PC-9 (cell line): ENCODE measurements around the gene IDH3B. TPM values are rescaled to one million over a fixed set of nuclear protein-coding genes. Genes with fewer than 3 reads are reported as not detected.
A peak's percentile ranks its signal among the peaks of the same experiment; 100 is the strongest.
"Not testable (repeated sequence)": the region's sequence is repeated elsewhere in the genome, so short reads cannot be mapped to it uniquely, and the experiment has no call there.

Source experiments
- BruUV-seq: library from RNA; stranded (reverse); fragments of 400-500 nt; replicated peaks from 2 replicates; lab custom pipeline; 2021; lab: Mats Ljungman, UMichigan
- CTCF ChIA-PET: fragments of 300-600 bp; sonication (Branson Sonifier 250); formaldehyde crosslinking; loops from one replicate; lab custom pipeline; 2022; ENCODE audit warnings: antibody characterized with exemption; lab: Charles Lee
- POLR2A ChIA-PET: fragments of 300-600 bp; sonication (Branson Sonifier 250); formaldehyde crosslinking; loops from one replicate; lab custom pipeline; 2022; ENCODE audit warnings: antibody characterized with exemption; ENCODE audit not compliant: unreplicated experiment; lab: Charles Lee
- DNase-seq, 2 experiments: peaks; one replicate each; pipeline versions ENCODE4 v3.0.0 to v3.0.0-alpha.2; 2015 to 2022; ENCODE audit warnings: mixed read lengths in 1 of 2
- H2AFZ ChIP-seq: fragments of 200-600 bp; sonication (generic); 2 replicates; pipeline ENCODE4 v1.8.1; 2017; ENCODE audit warnings: antibody characterized with exemption
- H3F3A ChIP-seq: fragments of 200-600 bp; sonication (generic); 2 replicates; pipeline ENCODE4 v1.8.1; 2017; ENCODE audit warnings: antibody characterized with exemption, mild to moderate bottlenecking, low read depth; ENCODE audit not compliant: insufficient read depth
- H3K27ac ChIP-seq: fragments of 200-600 bp; sonication (generic); 2 replicates; pipeline ENCODE4 v1.6.1; 2016; ENCODE audit warnings: mixed run types
- H3K27me3 ChIP-seq: fragments of 200-600 bp; sonication (generic); 2 replicates; pipeline ENCODE4 v1.6.1; 2016; ENCODE audit warnings: low read depth, mixed run types; ENCODE audit not compliant: insufficient read depth
- H3K36me3 ChIP-seq: fragments of 200-600 bp; sonication (generic); 2 replicates; pipeline ENCODE4 v1.6.1; 2016; ENCODE audit warnings: low read depth, mixed run types
- H3K4me1 ChIP-seq: fragments of 200-600 bp; sonication (generic); replicated peaks from 2 replicates; pipeline ENCODE4 v1.6.1; 2016; ENCODE audit warnings: mixed run types; ENCODE audit not compliant: insufficient read depth
- H3K4me2 ChIP-seq: fragments of 200-600 bp; sonication (generic); 2 replicates; pipeline ENCODE4 v1.6.1; 2017; ENCODE audit warnings: mixed run types
- H3K4me3 ChIP-seq: fragments of 200-600 bp; sonication (generic); 2 replicates; pipeline ENCODE4 v1.6.1; 2016; ENCODE audit warnings: mixed run types
- H3K79me2 ChIP-seq: fragments of 200-600 bp; sonication (generic); 2 replicates; pipeline ENCODE4 v1.6.1; 2017; ENCODE audit warnings: low read depth, mixed run types
- H3K9me2 ChIP-seq: fragments of 200-600 bp; sonication (generic); 2 replicates; pipeline ENCODE4 v1.8.1; 2017; ENCODE audit warnings: mild to moderate bottlenecking; ENCODE audit not compliant: insufficient read depth
- H3K9me3 ChIP-seq: fragments of 200-600 bp; sonication (generic); 2 replicates; pipeline ENCODE4 v1.8.1; 2016; ENCODE audit warnings: low read depth; ENCODE audit not compliant: insufficient read depth
- H4K20me1 ChIP-seq: fragments of 200-600 bp; sonication (generic); 2 replicates; pipeline ENCODE4 v1.8.1; 2017; ENCODE audit not compliant: insufficient read depth
- EZH2 ChIP-seq: fragments of 200-600 bp; sonication (generic); IDR thresholded peaks from 2 replicates; pipeline ENCODE4 v1.8.0; 2017; ENCODE audit warnings: antibody characterized with exemption, low read depth
- intact Hi-C: fragments of 100-400 bp; cut with micrococcal nuclease; formaldehyde crosslinking; loops from one replicate; pipeline ENCODE4 v1.10.0; 2022; ENCODE audit not compliant: unreplicated experiment
- total RNA-seq: library from RNA; stranded (reverse); gene quantifications from 2 replicates; pipeline ENCODE4 v1.2.3, GENCODE V29; 2021
- TF ChIP-seq, protein P1 (sequence below): fragments of 200-600 bp; sonication (generic); conservative IDR thresholded peaks from 2 replicates; pipeline ENCODE4 v1.6.1; 2017; ENCODE audit warnings: mixed run types, antibody characterized with exemption, mild to moderate bottlenecking, moderate library complexity

The IDH3B gene
- total RNA-seq, 1 experiment from 2014 or later: 144 TPM

DNA sequence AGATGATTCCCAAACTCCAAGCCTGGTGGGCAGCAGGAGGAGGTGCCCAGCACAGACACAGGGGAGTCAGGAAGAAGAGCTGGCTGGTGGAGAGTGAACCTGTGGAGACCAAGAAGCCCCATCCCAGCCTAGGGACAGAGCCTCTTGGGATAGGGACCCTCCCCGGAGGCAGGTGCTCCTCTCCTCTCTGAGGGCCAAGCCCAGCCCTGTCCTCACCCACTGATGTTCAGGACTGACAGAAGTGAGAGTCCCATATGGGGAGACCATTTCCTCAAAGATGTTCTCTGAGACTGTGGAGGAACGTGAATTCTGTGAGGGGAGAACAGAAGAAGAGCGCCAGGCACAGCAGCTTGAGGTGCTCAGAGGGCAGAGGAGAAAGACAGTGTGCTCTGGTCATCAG, 26.2 kb upstream of the IDH3B start:
- DNase-seq: no peak
- H3K27me3 ChIP-seq: peaks cover 75% of the 10 kb centered on the region
- no TSS peak for BruUV-seq
- no peak for TF ChIP-seq EZH2
- TF ChIP-seq, protein P1, sequence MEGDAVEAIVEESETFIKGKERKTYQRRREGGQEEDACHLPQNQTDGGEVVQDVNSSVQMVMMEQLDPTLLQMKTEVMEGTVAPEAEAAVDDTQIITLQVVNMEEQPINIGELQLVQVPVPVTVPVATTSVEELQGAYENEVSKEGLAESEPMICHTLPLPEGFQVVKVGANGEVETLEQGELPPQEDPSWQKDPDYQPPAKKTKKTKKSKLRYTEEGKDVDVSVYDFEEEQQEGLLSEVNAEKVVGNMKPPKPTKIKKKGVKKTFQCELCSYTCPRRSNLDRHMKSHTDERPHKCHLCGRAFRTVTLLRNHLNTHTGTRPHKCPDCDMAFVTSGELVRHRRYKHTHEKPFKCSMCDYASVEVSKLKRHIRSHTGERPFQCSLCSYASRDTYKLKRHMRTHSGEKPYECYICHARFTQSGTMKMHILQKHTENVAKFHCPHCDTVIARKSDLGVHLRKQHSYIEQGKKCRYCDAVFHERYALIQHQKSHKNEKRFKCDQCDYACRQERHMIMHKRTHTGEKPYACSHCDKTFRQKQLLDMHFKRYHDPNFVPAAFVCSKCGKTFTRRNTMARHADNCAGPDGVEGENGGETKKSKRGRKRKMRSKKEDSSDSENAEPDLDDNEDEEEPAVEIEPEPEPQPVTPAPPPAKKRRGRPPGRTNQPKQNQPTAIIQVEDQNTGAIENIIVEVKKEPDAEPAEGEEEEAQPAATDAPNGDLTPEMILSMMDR: no peak
- H3K27ac ChIP-seq: no peak overlapping the region
- H3K4me1 ChIP-seq: no peaks in the 10 kb centered on the region
- no peaks in the 10 kb centered on the region for H3K9me3 ChIP-seq
- intact Hi-C loops: loop anchor here (10.0 kb wide), 1 partner anchor 625 kb away; no protein-coding TSS in a partner anchor
- H3K9me2 ChIP-seq: no peaks in the 10 kb centered on the region
- no peaks in the 10 kb centered on the region for H3K36me3 ChIP-seq
- H3F3A ChIP-seq: no peaks in the 10 kb centered on the region
- no peak overlapping the region for H3K4me2 ChIP-seq
- no peak overlapping the region for H2AFZ ChIP-seq
- no peaks in the 10 kb centered on the region for H4K20me1 ChIP-seq
- CTCF ChIA-PET: no interaction called here
- POLR2A ChIA-PET: no interaction called here
- no peak overlapping the region for H3K4me3 ChIP-seq
- H3K79me2 ChIP-seq: no peaks in the 10 kb centered on the region

DNA sequence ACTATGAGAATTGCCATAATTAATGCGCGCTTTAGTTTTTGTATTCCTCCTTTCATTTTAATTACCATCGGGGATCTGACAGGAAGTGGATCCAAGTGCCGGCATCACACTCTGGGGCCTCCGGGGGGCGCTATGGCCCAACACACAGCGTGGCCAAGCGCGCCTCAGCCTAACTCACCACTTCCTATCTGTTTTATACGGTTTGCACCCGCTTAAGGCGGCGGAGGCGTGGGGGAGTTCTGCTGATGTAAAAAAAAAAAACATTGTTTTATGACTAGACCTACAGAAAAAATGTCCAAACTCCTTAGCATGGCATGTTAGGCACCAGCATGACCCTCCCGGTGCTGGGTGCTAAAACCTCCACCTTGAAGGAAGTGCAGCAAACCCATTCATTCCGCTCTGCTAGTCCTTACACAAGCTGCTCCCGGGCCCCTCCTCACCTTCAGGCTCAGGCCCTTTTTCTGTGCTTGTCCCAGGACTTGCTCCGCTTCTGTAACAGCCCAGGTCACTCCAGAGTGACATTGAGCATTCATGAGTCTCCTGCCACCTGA, 24.1 kb upstream of the IDH3B start:
- intact Hi-C loops: loop anchor here (1.0 to 2.0 kb wide), 3 partner anchors 55 to 313 kb away; no protein-coding TSS in a partner anchor

DNA sequence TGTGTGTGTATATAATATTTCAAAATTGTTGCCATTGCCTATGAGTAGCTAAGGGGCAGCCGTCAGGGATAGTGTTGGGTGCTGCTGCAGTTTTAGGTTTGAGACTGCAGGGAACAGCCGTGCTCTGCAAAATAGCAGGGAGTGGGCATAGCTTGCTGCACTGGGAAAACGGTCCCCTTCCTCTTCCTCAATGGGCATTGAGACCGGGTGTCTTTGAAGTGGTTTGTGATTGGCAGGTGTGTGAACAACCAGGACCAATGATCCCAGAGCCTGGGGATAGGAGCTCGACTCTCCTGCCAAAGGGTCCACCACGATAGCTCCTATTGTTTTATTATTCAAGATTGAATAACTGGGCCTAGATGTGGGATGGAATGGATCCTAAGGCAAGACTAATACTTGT, 23.5 kb upstream of the IDH3B start:
- Histone ChIP-seq H4K20me1 (no peaks in the 10 kb centered on the region), H3K79me2 (no peaks in the 10 kb centered on the region), H2AFZ (no peak overlapping the region), H3K4me2 (peak overlapping the region; percentile 5; the same call in 1 of the 2 replicates), H3K9me2 (no peaks in the 10 kb centered on the region), H3K27ac (no peak overlapping the region), H3K4me1 (no peaks in the 10 kb centered on the region), H3K4me3 (no peak overlapping the region), H3K9me3 (no peaks in the 10 kb centered on the region), H3K36me3 (no peaks in the 10 kb centered on the region), H3F3A (no peaks in the 10 kb centered on the region), H3K27me3 (peaks cover 57% of the 10 kb centered on the region)
- ChIA-PET POLR2A (no interaction called here), CTCF (no interaction called here)
- DNase-seq: no peak
- no TSS peak for BruUV-seq
- TF ChIP-seq EZH2: no peak
- TF ChIP-seq, protein P1: no peak
- intact Hi-C loops: no loop called here

More for the DNA sequence above, 24.1 kb upstream of the IDH3B start:
- H3K27ac ChIP-seq: no peak overlapping the region
- no peak overlapping the region for H2AFZ ChIP-seq
- no peaks in the 10 kb centered on the region for H3K4me1 ChIP-seq
- TF ChIP-seq, protein P1: peak; percentile 56
- TF ChIP-seq EZH2: no peak
- ChIA-PET POLR2A (interaction anchor here (0.5 kb wide), 1 partner anchor 1382 kb away, joined by 3 read pairs; no protein-coding TSS in a partner anchor), CTCF (no interaction called here)
- BruUV-seq: no TSS peak
- peak in 1 of 2 experiments; percentile 43 for DNase-seq
- H3K36me3 ChIP-seq: no peaks in the 10 kb centered on the region
- no peaks in the 10 kb centered on the region for H3K9me3 ChIP-seq
- H3F3A ChIP-seq: no peaks in the 10 kb centered on the region
- no peaks in the 10 kb centered on the region for H4K20me1 ChIP-seq
- no peaks in the 10 kb centered on the region for H3K79me2 ChIP-seq
- no peak overlapping the region for H3K4me3 ChIP-seq
- peaks cover 57% of the 10 kb centered on the region for H3K27me3 ChIP-seq
- H3K4me2 ChIP-seq: peak overlapping the region; percentile 5; the same call in 1 of the 2 replicates
- no peaks in the 10 kb centered on the region for H3K9me2 ChIP-seq

DNA sequence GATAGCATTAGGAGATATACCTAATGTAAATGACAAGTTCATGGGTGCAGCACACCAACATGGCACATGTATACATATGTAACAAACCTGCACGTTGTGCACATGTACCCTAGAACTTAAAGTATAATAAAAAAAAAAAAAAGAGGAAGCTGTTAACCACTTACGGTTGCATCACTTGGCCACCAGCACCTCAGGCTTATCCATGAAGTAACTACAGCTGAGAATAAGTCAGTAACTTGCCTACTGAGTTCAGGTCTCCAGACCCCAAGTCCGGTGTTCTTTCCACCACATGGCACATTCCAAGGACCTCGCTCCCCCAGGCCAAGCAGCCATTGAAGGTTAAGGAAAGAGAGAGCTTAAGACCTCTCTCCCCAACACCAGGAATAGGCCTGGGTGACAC, 20.8 kb upstream of the IDH3B start:
- H3K36me3 ChIP-seq, BruUV-seq, H3K9me3 ChIP-seq, H3K4me1 ChIP-seq, H3K9me2 ChIP-seq, intact Hi-C loops, H2AFZ ChIP-seq, CTCF ChIA-PET, H4K20me1 ChIP-seq, H3K4me2 ChIP-seq, H3F3A ChIP-seq, H3K79me2 ChIP-seq, POLR2A ChIA-PET, H3K4me3 ChIP-seq, DNase-seq, H3K27ac ChIP-seq: not testable (repeated sequence)
- peaks cover 51% of the 10 kb centered on the region for H3K27me3 ChIP-seq

DNA sequence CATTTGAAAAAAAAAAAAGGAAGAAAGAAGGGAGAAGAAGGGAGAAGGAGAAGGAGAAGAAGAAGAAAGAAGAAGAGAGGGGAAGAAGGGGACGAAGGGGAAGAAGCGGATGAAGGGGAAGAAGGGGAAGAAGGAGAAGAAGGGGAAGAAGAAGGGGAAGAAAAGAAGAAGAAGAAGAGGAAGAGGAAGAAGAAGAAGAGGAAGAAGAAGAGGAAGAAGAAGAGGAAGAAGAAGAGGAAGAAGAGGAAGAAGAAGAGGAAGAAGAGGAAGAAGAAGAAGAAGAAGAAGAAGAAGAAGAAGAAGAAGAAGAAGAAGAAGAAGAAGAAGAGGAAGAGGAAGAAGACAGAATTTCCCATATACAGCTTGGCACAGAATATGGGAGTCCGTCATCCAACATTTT, 18.0 kb upstream of the IDH3B start:
- intact Hi-C loops, BruUV-seq, CTCF ChIA-PET: not testable (repeated sequence)

More for the DNA sequence above, 18.0 kb upstream of the IDH3B start:
- H3K9me3 ChIP-seq, H3F3A ChIP-seq, H4K20me1 ChIP-seq, H3K4me1 ChIP-seq, H3K79me2 ChIP-seq, H3K9me2 ChIP-seq, H3K27ac ChIP-seq, H3K4me3 ChIP-seq, POLR2A ChIA-PET, H2AFZ ChIP-seq, H3K4me2 ChIP-seq, DNase-seq, H3K36me3 ChIP-seq: not testable (repeated sequence)
- H3K27me3 ChIP-seq: peaks cover 36% of the 10 kb centered on the region
